Adrenal gland (tissue), 5 donors: ENCODE results near the gene INO80D.

ENCODE experiments used
- CTCF ChIP-seq, 6 experiments: fragments of 450-650 bp in 4 of 6; fragments of 200-600 bp in 2 of 6; sonication (generic) in 1 of 6; IDR thresholded peaks; 1 replicate in 5 of 6; 2 replicates in 1 of 6; pipeline versions ENCODE4 v1.5.1 to v1.8.0; 2016 to 2021; ENCODE audit warnings: antibody characterized with exemption in 6 of 6, mild to moderate bottlenecking in 2 of 6, moderate library complexity in 1 of 6
- POLR2A ChIP-seq, 2 donors: fragments of 450-650 bp; IDR thresholded peaks; one replicate each; pipeline ENCODE4 v1.6.1; 2017; ENCODE audit warnings: antibody characterized with exemption in 2 of 2, mild to moderate bottlenecking in 2 of 2, moderate library complexity in 1 of 2
- donor health status: DM: no; HTN: no; CAD: no.

- TF ChIP-seq POLR2A (IDR thresholded peaks at IDR 0.05), result no peak
- TF ChIP-seq CTCF (IDR thresholded peaks at IDR 0.05), result no peak
Observed at GRCh38 chr2:206056286-206056685, 29.7 kb downstream of the INO80D start.
